ENCODE measurements around the gene FMNL1. TPM values are rescaled to one million over a fixed set of nuclear protein-coding genes. Genes with fewer than 3 reads are reported as not detected.
"Not testable (repeated sequence)": the region's sequence is repeated elsewhere in the genome, so short reads cannot be mapped to it uniquely, and the experiment has no call there.

The FMNL1 gene
- total RNA-seq, 6 donors from 2014 or later = 42.9 to 119 (median 98.3) TPM

DNA sequence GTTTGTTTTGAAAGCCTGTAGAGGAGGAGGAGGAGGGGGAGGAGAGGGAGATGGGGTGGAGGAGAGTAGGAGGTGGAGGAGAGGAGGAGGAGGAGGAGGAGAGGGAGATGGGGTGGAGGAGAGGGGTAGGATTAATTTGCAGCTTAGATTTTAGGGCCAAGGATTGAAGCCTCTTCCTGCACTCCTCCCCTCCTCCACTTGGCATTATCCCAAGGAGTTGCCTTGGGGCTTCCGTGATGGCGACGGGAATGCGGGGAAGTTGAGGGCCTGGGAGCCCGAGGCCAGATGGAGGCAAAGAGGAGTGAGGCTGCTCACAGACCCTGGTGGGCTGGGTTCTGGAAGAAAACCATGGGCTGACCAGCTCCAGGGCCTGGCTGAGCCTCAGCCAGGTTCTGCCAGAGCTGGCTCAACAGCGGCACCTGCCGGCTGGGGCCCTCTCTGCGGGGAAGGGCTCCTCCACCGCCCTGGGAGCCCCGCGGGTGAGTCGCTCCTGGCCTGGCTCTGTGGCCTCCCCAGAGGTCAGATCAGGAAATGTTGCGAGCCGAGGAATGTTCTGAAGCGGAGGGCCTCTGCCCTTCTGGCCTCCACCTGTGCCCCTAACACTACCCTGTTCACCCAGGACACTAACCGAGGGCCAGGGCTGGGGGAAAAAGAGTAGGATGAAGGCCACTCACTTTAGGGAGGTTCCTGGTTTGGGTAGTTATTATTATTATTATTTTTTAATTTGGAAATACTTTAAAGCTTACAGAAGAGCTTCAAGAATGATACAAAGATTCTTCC, 23.9 kb upstream of the FMNL1 start:
- Histone ChIP-seq H3K27me3 (no peaks in the 10 kb centered on the region), H3K9me3 (no peaks in the 10 kb centered on the region), H3K27ac (peak overlapping the region in 3 of 4 donors; percentile 37 to 65 (median 38)), H3K36me3 (no peaks in the 10 kb centered on the region), H3K4me3 (no peak overlapping the region), H3K4me1 (peaks cover 8 to 16% (median 11%) of the 10 kb centered on the region in 4 donors)
- TF ChIP-seq POLR2A (IDR thresholded peaks at IDR 0.05) (no peak), EP300 (IDR thresholded peaks at IDR 0.05) (no peak), POLR2AphosphoS5 (IDR thresholded peaks at IDR 0.05) (peak; percentile 53 to 61)
- TF ChIP-seq, protein P1, sequence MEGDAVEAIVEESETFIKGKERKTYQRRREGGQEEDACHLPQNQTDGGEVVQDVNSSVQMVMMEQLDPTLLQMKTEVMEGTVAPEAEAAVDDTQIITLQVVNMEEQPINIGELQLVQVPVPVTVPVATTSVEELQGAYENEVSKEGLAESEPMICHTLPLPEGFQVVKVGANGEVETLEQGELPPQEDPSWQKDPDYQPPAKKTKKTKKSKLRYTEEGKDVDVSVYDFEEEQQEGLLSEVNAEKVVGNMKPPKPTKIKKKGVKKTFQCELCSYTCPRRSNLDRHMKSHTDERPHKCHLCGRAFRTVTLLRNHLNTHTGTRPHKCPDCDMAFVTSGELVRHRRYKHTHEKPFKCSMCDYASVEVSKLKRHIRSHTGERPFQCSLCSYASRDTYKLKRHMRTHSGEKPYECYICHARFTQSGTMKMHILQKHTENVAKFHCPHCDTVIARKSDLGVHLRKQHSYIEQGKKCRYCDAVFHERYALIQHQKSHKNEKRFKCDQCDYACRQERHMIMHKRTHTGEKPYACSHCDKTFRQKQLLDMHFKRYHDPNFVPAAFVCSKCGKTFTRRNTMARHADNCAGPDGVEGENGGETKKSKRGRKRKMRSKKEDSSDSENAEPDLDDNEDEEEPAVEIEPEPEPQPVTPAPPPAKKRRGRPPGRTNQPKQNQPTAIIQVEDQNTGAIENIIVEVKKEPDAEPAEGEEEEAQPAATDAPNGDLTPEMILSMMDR (IDR thresholded peaks at IDR 0.05) = peak; percentile 99 to 100 (median 99)
- 1 to 6% methylated on average over 9 of the region's 16 CpGs for WGBS, 2 donors
- ATAC-seq (ENCODE audit: low FRiP score in 2 of 2) (peak; percentile 97 to 98), DNase-seq (peak; percentile 96 to 99)

DNA sequence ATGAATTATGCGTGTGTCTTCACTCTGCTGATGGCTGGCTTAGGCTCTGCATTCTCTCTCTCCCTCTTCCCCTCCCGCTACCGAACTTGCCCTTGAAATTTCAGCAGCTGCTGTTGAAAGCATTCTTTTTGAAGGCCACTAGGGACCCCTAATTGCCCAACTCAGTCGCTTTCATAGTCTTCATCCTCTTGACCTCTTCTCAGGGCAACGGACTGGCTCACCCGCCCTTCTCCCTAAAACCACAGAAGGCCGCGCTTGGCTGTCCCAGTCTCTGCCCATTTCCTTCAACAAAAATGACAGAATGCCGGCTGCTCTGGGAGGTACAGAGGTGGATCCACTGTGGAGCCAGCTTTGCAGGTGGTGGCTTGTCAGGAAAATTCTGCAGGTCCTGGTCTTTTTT, 21.0 kb upstream of the FMNL1 start:
- DNase-seq (peak in 1 of 2 donors; percentile 38), ATAC-seq (ENCODE audit: low FRiP score in 2 of 2) (peak in 1 of 2 donors; percentile 74)
- Histone ChIP-seq H3K27me3 (no peaks in the 10 kb centered on the region), H3K9me3 (no peaks in the 10 kb centered on the region), H3K4me1 (peaks cover 8 to 16% (median 11%) of the 10 kb centered on the region in 4 donors), H3K36me3 (no peaks in the 10 kb centered on the region), H3K4me3 (no peak overlapping the region), H3K27ac (no peak overlapping the region)
- TF ChIP-seq EP300 (IDR thresholded peaks at IDR 0.05) (no peak), POLR2A (IDR thresholded peaks at IDR 0.05) (no peak), POLR2AphosphoS5 (IDR thresholded peaks at IDR 0.05) (no peak)
- TF ChIP-seq, protein P1 (IDR thresholded peaks at IDR 0.05) = peak in 1 of 6 experiments; percentile 6
- WGBS, 2 donors = 62 to 64% methylated on average over 9 of the region's 9 CpGs

DNA sequence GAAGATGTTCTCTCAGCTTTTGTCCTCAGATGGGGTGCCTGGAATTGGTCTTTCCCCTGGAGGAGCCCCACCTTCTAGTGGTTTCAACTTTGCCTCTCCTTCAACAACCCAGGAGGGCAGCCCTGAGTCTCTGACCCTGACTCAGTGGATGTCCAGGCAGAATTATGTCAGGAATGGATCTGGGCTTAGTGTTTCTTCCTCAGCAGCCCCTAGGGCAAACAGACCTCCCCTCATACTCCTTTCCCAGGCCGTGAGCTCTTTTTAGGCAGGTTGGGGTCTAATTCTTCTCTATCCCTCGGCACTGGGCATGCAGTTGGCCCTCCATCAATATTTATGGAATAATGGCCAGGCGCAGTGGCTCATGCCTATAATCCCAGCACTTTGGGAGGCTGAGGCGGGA, 20.2 kb upstream of the FMNL1 start:
- ATAC-seq (ENCODE audit: low FRiP score in 2 of 2) (no peak), DNase-seq (no peak)
- WGBS, 2 donors = 90 to 95% methylated on average over 4 of the region's 4 CpGs
- TF ChIP-seq, protein P1 (IDR thresholded peaks at IDR 0.05) = no peak
- TF ChIP-seq POLR2AphosphoS5 (IDR thresholded peaks at IDR 0.05) (no peak), EP300 (IDR thresholded peaks at IDR 0.05) (no peak), POLR2A (IDR thresholded peaks at IDR 0.05) (no peak)
- Histone ChIP-seq H3K36me3 (no peaks in the 10 kb centered on the region), H3K4me3 (no peak overlapping the region), H3K27ac (no peak overlapping the region), H3K27me3 (no peaks in the 10 kb centered on the region), H3K4me1 (peaks cover 8 to 16% (median 11%) of the 10 kb centered on the region in 4 donors), H3K9me3 (no peaks in the 10 kb centered on the region)

DNA sequence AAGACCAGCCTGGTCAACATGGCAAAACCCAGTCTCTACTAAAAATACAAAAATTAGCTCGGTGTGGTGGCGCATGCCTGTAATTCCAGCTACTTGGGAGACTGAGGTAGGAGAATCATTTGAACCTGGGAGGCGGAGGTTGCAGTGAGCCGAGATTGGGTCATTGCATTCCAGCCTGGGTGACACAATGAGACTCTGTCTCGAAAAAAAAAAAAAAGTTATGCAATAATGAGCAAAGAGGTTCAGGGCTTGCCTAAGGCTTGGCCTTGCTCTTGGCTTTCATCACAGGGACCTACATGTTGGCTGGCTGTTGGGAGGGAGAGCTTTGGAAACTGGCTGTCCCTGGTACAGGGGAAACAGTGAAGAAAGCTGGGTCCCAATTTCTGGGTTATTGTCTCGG, 19.8 kb upstream of the FMNL1 start:
- not testable (repeated sequence) for H3K27me3 ChIP-seq, H3K36me3 ChIP-seq, H3K9me3 ChIP-seq, H3K27ac ChIP-seq, H3K4me3 ChIP-seq
- ATAC-seq (ENCODE audit: low FRiP score in 2 of 2) = peak; percentile 38 to 71
- peaks cover 8 to 16% (median 11%) of the 10 kb centered on the region in 4 donors for H3K4me1 ChIP-seq
- TF ChIP-seq EP300 (IDR thresholded peaks at IDR 0.05) (peak in 1 of 4 donors; percentile 14), POLR2AphosphoS5 (IDR thresholded peaks at IDR 0.05) (peak; percentile 33 to 54)
- DNase-seq = peak in 1 of 2 donors; percentile 67
- WGBS, 2 donors = 59 to 77% methylated on average over 6 of the region's 6 CpGs

DNA sequence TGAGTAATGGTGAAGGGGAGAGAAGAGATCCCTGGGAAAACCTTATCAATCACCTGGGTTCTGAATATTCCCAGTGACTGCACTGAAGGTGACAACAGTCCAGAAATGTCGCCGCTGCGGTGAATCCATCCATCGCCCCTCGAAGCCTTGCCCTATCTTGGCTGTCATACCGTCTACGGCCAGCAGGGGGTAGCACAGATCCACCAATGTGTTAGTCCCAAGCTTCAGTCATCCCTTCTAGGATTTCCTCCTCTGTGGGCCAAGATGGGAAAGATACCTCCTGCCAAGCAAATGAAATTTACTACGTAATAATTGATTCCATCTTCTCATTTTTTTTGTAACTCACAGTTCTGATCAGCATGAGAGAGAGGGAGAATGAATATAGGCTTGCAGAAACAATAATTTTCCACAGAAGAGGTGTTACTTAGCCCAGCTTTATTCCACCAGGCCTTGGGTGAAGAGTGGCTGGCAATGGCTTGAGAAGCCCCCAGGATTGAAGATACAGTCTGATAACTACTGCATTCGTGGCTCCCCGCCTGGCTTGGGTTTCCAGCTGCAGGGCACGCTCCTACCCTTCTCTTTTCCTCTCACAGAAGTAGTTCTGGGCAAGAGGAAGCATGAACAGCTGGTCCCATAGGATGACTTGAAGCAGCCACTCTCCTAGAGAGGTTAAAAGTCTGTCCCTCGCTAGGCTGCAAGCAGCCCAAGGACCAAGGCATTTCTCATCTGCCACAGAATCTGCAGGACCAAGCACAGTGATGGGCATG, 2.6 kb upstream of the FMNL1 start:
- Histone ChIP-seq H3K4me1 (peaks cover 4 to 31% (median 10%) of the 10 kb centered on the region in 4 donors), H3K27ac (no peak overlapping the region), H3K36me3 (no peaks in the 10 kb centered on the region), H3K9me3 (no peaks in the 10 kb centered on the region), H3K27me3 (peaks cover 0 to 6% (median 0%) of the 10 kb centered on the region in 4 donors), H3K4me3 (no peak overlapping the region)
- ATAC-seq (ENCODE audit: low FRiP score in 2 of 2) (peak; percentile 88 to 92), DNase-seq (peak in 1 of 2 donors; percentile 79)
- 14 to 18% methylated on average over 9 to 12 of the region's 12 CpGs for WGBS, 2 donors
- TF ChIP-seq POLR2AphosphoS5 (IDR thresholded peaks at IDR 0.05) = no peak
- TF ChIP-seq, protein P1 (IDR thresholded peaks at IDR 0.05) = peak; percentile 94 to 99 (median 96)
- TF ChIP-seq EP300 (IDR thresholded peaks at IDR 0.05) = no peak
- no peak for TF ChIP-seq POLR2A (IDR thresholded peaks at IDR 0.05)

Data from upper lobe of left lung (tissue), 6 donors.